Measurements from ENCODE around the gene IL33. TPM values are rescaled to one million over a fixed set of nuclear protein-coding genes. Genes with fewer than 3 reads are reported as not detected.

The IL33 gene
- total RNA-seq, 1 experiment from 2014 or later, result not detected

DNA sequence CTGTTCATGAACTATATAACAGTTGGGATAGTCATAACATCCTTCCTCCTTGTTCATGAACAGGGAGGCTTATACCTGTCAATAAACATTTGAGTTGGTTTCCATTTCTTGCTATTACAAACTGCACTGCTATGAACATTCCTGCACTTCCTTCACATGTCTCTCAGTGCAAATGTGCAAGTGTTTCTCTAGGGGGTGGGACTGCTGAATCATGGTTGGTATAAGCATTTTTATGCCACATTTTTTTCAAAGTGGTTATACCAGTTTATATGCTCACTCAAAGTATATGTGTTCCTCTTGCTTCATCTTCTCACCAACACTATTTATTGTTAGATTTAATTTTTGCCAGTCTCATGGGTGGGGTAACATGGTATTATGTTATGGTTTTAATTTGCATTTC, 86.8 kb downstream of the IL33 start:
- Histone ChIP-seq H2AFZ (peak overlapping the region; percentile 68; the same call in 1 of the 2 replicates), H3K27me3 (ENCODE audit: insufficient read depth, low read depth) (no peaks in the 10 kb centered on the region), H3K4me2 (peak overlapping the region; percentile 38; the same call in 1 of the 2 replicates), H3K4me1 (replicated peaks; ENCODE audit: insufficient read depth) (peaks cover 14% of the 10 kb centered on the region), H3F3A (ENCODE audit: insufficient read depth, low read depth) (peaks cover 12% of the 10 kb centered on the region; the same call in 1 of the 2 replicates), H3K36me3 (ENCODE audit: low read depth) (no peaks in the 10 kb centered on the region), H3K79me2 (ENCODE audit: low read depth) (no peaks in the 10 kb centered on the region), H3K4me3 (no peak overlapping the region), H3K27ac (peak overlapping the region; percentile 75), H3K9me3 (ENCODE audit: insufficient read depth, low read depth) (no peaks in the 10 kb centered on the region), H3K9me2 (ENCODE audit: insufficient read depth) (no peaks in the 10 kb centered on the region), H4K20me1 (ENCODE audit: insufficient read depth) (no peaks in the 10 kb centered on the region)
- TF ChIP-seq EZH2 (IDR thresholded peaks at IDR 0.05; ENCODE audit: low read depth), result no peak
- TF ChIP-seq, protein P1, sequence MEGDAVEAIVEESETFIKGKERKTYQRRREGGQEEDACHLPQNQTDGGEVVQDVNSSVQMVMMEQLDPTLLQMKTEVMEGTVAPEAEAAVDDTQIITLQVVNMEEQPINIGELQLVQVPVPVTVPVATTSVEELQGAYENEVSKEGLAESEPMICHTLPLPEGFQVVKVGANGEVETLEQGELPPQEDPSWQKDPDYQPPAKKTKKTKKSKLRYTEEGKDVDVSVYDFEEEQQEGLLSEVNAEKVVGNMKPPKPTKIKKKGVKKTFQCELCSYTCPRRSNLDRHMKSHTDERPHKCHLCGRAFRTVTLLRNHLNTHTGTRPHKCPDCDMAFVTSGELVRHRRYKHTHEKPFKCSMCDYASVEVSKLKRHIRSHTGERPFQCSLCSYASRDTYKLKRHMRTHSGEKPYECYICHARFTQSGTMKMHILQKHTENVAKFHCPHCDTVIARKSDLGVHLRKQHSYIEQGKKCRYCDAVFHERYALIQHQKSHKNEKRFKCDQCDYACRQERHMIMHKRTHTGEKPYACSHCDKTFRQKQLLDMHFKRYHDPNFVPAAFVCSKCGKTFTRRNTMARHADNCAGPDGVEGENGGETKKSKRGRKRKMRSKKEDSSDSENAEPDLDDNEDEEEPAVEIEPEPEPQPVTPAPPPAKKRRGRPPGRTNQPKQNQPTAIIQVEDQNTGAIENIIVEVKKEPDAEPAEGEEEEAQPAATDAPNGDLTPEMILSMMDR (conservative IDR thresholded peaks at IDR 0.05), result no peak
- intact Hi-C loops (cut with micrococcal nuclease; ENCODE audit: unreplicated experiment), result loop anchor here (10.0 kb wide), 2 partner anchors 88 to 418 kb away; partner anchors contain the start of gene IL33
- CTCF ChIA-PET, result no interaction called here
- DNase-seq, result peak; percentile 17 to 90
- BruUV-seq (replicated peaks), result no TSS peak
- POLR2A ChIA-PET (ENCODE audit: unreplicated experiment), result no interaction called here

DNA sequence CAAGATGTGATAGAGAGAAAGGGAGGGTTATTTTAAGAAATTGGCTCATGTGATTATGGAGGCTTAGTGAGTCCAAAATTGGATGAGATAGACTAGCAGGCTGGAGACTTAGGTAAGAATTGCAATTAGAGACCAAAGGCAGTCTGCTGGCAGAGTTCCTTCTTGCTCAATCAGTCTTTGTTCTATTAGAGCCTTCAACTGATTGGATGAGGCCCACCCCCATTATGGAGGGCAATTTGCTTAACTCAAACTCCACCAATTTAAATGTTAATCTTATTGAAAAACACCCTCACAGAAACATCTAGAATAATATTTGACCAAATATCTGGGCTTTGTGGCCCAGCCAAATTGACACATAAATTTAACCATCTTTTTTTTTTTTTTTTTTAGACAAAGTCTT, 88.6 kb downstream of the IL33 start:
- no peaks in the 10 kb centered on the region for H3K9me2 ChIP-seq (ENCODE audit: insufficient read depth)
- no peaks in the 10 kb centered on the region for H3K79me2 ChIP-seq (ENCODE audit: low read depth)
- no peaks in the 10 kb centered on the region for H3K9me3 ChIP-seq (ENCODE audit: insufficient read depth, low read depth)
- ChIA-PET POLR2A (ENCODE audit: unreplicated experiment) (no interaction called here), CTCF (no interaction called here)
- DNase-seq, result no peak
- H3K27ac ChIP-seq, result no peak overlapping the region
- TF ChIP-seq, protein P1 (conservative IDR thresholded peaks at IDR 0.05), result no peak
- H4K20me1 ChIP-seq (ENCODE audit: insufficient read depth), result no peaks in the 10 kb centered on the region
- H3K36me3 ChIP-seq (ENCODE audit: low read depth), result no peaks in the 10 kb centered on the region
- no peaks in the 10 kb centered on the region for H3K27me3 ChIP-seq (ENCODE audit: insufficient read depth, low read depth)
- H3K4me1 ChIP-seq (replicated peaks; ENCODE audit: insufficient read depth), result peaks cover 14% of the 10 kb centered on the region
- BruUV-seq (replicated peaks), result no TSS peak
- peaks cover 12% of the 10 kb centered on the region; the same call in 1 of the 2 replicates for H3F3A ChIP-seq (ENCODE audit: insufficient read depth, low read depth)
- no peak overlapping the region for H2AFZ ChIP-seq
- no peak overlapping the region for H3K4me2 ChIP-seq
- intact Hi-C loops (cut with micrococcal nuclease; ENCODE audit: unreplicated experiment), result loop anchor here (10.0 kb wide), 2 partner anchors 89 to 419 kb away; partner anchors contain the start of gene IL33
- H3K4me3 ChIP-seq, result no peak overlapping the region

DNA sequence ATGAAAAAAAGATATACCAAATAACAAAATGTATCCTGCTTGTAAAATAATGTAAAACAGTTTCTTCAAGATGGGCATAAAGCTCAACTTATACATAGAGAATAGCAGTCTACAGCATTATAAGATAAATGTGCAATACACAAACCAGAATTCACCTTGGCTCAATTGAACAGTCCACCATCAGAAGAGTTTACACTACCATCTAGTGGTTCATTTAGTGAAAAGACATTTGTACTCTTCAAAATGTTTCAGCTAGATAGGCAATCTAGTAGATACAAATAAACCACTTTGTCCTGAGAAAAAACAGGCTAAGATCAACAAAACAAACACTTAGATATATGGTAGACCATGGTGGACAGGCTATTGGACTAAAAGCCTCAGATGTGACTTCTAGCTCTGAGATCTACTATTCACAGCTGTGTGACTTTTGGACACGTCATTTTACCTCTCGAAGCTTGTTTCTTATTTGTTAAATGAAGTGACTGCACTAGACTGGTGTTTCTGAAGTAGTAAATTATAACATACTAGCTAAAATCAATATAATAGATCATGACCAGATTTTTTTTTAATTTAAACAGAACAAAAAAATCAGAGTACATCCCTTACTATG, 90.5 kb downstream of the IL33 start:
- DNase-seq, result no peak
- H3K4me3 ChIP-seq, result no peak overlapping the region
- H2AFZ ChIP-seq, result no peak overlapping the region
- ChIA-PET CTCF (interaction anchor here (0.6 to 1.6 kb wide), 4 partner anchors 226 to 421 kb away, joined by 3 to 13 read pairs (median 3); no protein-coding TSS in a partner anchor), POLR2A (ENCODE audit: unreplicated experiment) (interaction anchor here (0.6 kb wide), 1 partner anchor 237 kb away, joined by 4 read pairs; no protein-coding TSS in a partner anchor)
- no peaks in the 10 kb centered on the region for H3K9me3 ChIP-seq (ENCODE audit: insufficient read depth, low read depth)
- no peaks in the 10 kb centered on the region for H3K9me2 ChIP-seq (ENCODE audit: insufficient read depth)
- H3K4me1 ChIP-seq (replicated peaks; ENCODE audit: insufficient read depth), result peaks cover 14% of the 10 kb centered on the region
- intact Hi-C loops (cut with micrococcal nuclease; ENCODE audit: unreplicated experiment), result loop anchor here (1.0 to 10.0 kb wide), 3 partner anchors 91 to 507 kb away; partner anchors contain the start of gene IL33
- no peaks in the 10 kb centered on the region for H4K20me1 ChIP-seq (ENCODE audit: insufficient read depth)
- H3K36me3 ChIP-seq (ENCODE audit: low read depth), result no peaks in the 10 kb centered on the region
- H3K79me2 ChIP-seq (ENCODE audit: low read depth), result no peaks in the 10 kb centered on the region
- H3K4me2 ChIP-seq, result no peak overlapping the region
- H3K27ac ChIP-seq, result no peak overlapping the region
- H3K27me3 ChIP-seq (ENCODE audit: insufficient read depth, low read depth), result no peaks in the 10 kb centered on the region
- BruUV-seq (replicated peaks), result no TSS peak
- peaks cover 12% of the 10 kb centered on the region; the same call in 1 of the 2 replicates for H3F3A ChIP-seq (ENCODE audit: insufficient read depth, low read depth)
- TF ChIP-seq, protein P1 (conservative IDR thresholded peaks at IDR 0.05), result peak; percentile 64
- no peak for TF ChIP-seq EZH2 (IDR thresholded peaks at IDR 0.05; ENCODE audit: low read depth)

Other genes starting within 250 kb of the IL33 start
- gene RANBP6, start 200.2 kb upstream of the IL33 start, total RNA-seq (2021), result 7.4 and 7.9 TPM in 2 replicates
- gene TPD52L3, start 112.6 kb downstream of the IL33 start, total RNA-seq (2021), result not detected in 2 replicates
- gene UHRF2, start 197.4 kb downstream of the IL33 start, total RNA-seq (2021), result 32.6 and 40.9 TPM in 2 replicates

Measured in PC-9 (cell line).